Measurements from ENCODE around the gene TRAPPC2.

Gene TRAPPC2

GRCh38 chrX:13763489-13763888 lies 29.1 kb upstream of the TRAPPC2 start:
- Histone ChIP-seq H3K4me2 (ENCODE audit: low read depth, low read length) (no peak overlapping the region), H2AFZ (ENCODE audit: low read length) (no peak overlapping the region), H3K27me3 (replicated peaks; ENCODE audit: insufficient read depth, low read length) (no peaks in the 10 kb centered on the region), H4K20me1 (ENCODE audit: insufficient read depth, low read length) (no peaks in the 10 kb centered on the region), H3K9me3 (replicated peaks; ENCODE audit: insufficient read depth, low read length) (no peaks in the 10 kb centered on the region), H3K4me3 (ENCODE audit: low read length) (no peak overlapping the region), H3F3A (ENCODE audit: insufficient read depth, low read length) (0 out of 2 replicates have a peak, but pooled peaks cover 12% of the 10 kb centered on the region), H3K79me2 (ENCODE audit: low read length) (no peaks in the 10 kb centered on the region), H3K36me3 (replicated peaks; ENCODE audit: insufficient read depth, low read length) (no peaks in the 10 kb centered on the region), H3K9me2 (replicated peaks; ENCODE audit: insufficient read depth, low read length) (no peaks in the 10 kb centered on the region), H3K27ac (ENCODE audit: low read length) (no peak overlapping the region), H3K4me1 (ENCODE audit: low read length) (peaks cover 10% of the 10 kb centered on the region), H3K9ac (ENCODE audit: low read length) (no peak overlapping the region)
- TF ChIP-seq CTCF (IDR thresholded peaks at IDR 0.05; ENCODE audit: low read length): no peak
- TF ChIP-seq EZH2phosphoT487 (IDR thresholded peaks at IDR 0.05; ENCODE audit: low read length): no peak
- no peak for TF ChIP-seq EZH2 (optimal IDR thresholded peaks at IDR 0.05; ENCODE audit: low read depth, low read length)
- DNase-seq: no peak

GRCh38 chrX:13761606-13762414 lies 27.4 kb upstream of the TRAPPC2 start:
- no peak for DNase-seq
- Histone ChIP-seq H3K4me2 (ENCODE audit: low read depth, low read length) (no peak overlapping the region), H2AFZ (ENCODE audit: low read length) (no peak overlapping the region), H3K9me3 (replicated peaks; ENCODE audit: insufficient read depth, low read length) (no peaks in the 10 kb centered on the region), H3K36me3 (replicated peaks; ENCODE audit: insufficient read depth, low read length) (no peaks in the 10 kb centered on the region; the same call in 1 of the 2 replicates), H3K9ac (ENCODE audit: low read length) (no peak overlapping the region), H3K4me3 (ENCODE audit: low read length) (no peak overlapping the region), H3K79me2 (ENCODE audit: low read length) (no peaks in the 10 kb centered on the region), H3K27me3 (replicated peaks; ENCODE audit: insufficient read depth, low read length) (no peaks in the 10 kb centered on the region), H3K4me1 (ENCODE audit: low read length) (peaks cover 17% of the 10 kb centered on the region), H3K27ac (ENCODE audit: low read length) (no peak overlapping the region), H3K9me2 (replicated peaks; ENCODE audit: insufficient read depth, low read length) (no peaks in the 10 kb centered on the region), H3F3A (ENCODE audit: insufficient read depth, low read length) (peaks cover 18% of the 10 kb centered on the region; the same call in 1 of the 2 replicates), H4K20me1 (ENCODE audit: insufficient read depth, low read length) (no peaks in the 10 kb centered on the region)
- TF ChIP-seq EZH2phosphoT487 (IDR thresholded peaks at IDR 0.05; ENCODE audit: low read length) (no peak), EZH2 (optimal IDR thresholded peaks at IDR 0.05; ENCODE audit: low read depth, low read length) (no peak), CTCF (IDR thresholded peaks at IDR 0.05; ENCODE audit: low read length) (no peak)

- no peaks in the 10 kb centered on the region for H3K27me3 ChIP-seq (replicated peaks; ENCODE audit: insufficient read depth, low read length)
- no peaks in the 10 kb centered on the region for H4K20me1 ChIP-seq (ENCODE audit: insufficient read depth, low read length)
- no peaks in the 10 kb centered on the region for H3K79me2 ChIP-seq (ENCODE audit: low read length)
- peaks cover 17% of the 10 kb centered on the region for H3K4me1 ChIP-seq (ENCODE audit: low read length)
- H3K4me2 ChIP-seq (ENCODE audit: low read depth, low read length): no peak overlapping the region
- H3K27ac ChIP-seq (ENCODE audit: low read length): no peak overlapping the region
- no peak for TF ChIP-seq CTCF (IDR thresholded peaks at IDR 0.05; ENCODE audit: low read length)
- TF ChIP-seq EZH2phosphoT487 (IDR thresholded peaks at IDR 0.05; ENCODE audit: low read length): no peak
- TF ChIP-seq EZH2 (optimal IDR thresholded peaks at IDR 0.05; ENCODE audit: low read depth, low read length): no peak
- no peak overlapping the region for H2AFZ ChIP-seq (ENCODE audit: low read length)
- no peak overlapping the region for H3K9ac ChIP-seq (ENCODE audit: low read length)
- no peak overlapping the region for H3K4me3 ChIP-seq (ENCODE audit: low read length)
- H3F3A ChIP-seq (ENCODE audit: insufficient read depth, low read length): peaks cover 18% of the 10 kb centered on the region; the same call in 1 of the 2 replicates
- no peaks in the 10 kb centered on the region; the same call in 1 of the 2 replicates for H3K36me3 ChIP-seq (replicated peaks; ENCODE audit: insufficient read depth, low read length)
- H3K9me2 ChIP-seq (replicated peaks; ENCODE audit: insufficient read depth, low read length): no peaks in the 10 kb centered on the region
- no peaks in the 10 kb centered on the region for H3K9me3 ChIP-seq (replicated peaks; ENCODE audit: insufficient read depth, low read length)
- no peak for DNase-seq
Observed at GRCh38 chrX:13760426-13760825, 26.0 kb upstream of the TRAPPC2 start.
